ENCODE measurements around the gene FGF7. TPM values are rescaled to one million over a fixed set of nuclear protein-coding genes. Genes with fewer than 3 reads are reported as not detected.

The FGF7 gene
- total RNA-seq, 4 donors from 2014 or later, result 1.2 to 45.4 (median 10.8) TPM

GRCh38 chr15:49438962-49439631 is 16.1 kb downstream of the FGF7 start:
- TF ChIP-seq CTCF (IDR thresholded peaks at IDR 0.05) (no peak), POLR2A (IDR thresholded peaks at IDR 0.05) (no peak)
- Histone ChIP-seq H3K36me3 (no peaks in the 10 kb centered on the region), H3K9me3 (no peaks in the 10 kb centered on the region), H3K4me3 (no peak overlapping the region), H3K27me3 (no peaks in the 10 kb centered on the region), H3K4me1 (no peaks in the 10 kb centered on the region), H3K27ac (peak overlapping the region in 2 of 4 donors; percentile 34 to 35)
- peak in 1 of 3 donors; percentile 16 for DNase-seq

GRCh38 chr15:49439678-49440395 is 16.8 kb downstream of the FGF7 start:
- DNase-seq, result no peak
- Histone ChIP-seq H3K9me3 (no peaks in the 10 kb centered on the region), H3K36me3 (no peaks in the 10 kb centered on the region), H3K27me3 (no peaks in the 10 kb centered on the region), H3K4me1 (no peaks in the 10 kb centered on the region), H3K27ac (peak overlapping the region in 1 of 4 donors; percentile 30), H3K4me3 (no peak overlapping the region)
- TF ChIP-seq POLR2A (IDR thresholded peaks at IDR 0.05) (no peak), CTCF (IDR thresholded peaks at IDR 0.05) (no peak)

GRCh38 chr15:49441356-49441755 is 18.3 kb downstream of the FGF7 start:
- Histone ChIP-seq H3K4me3 (no peak overlapping the region), H3K9me3 (no peaks in the 10 kb centered on the region), H3K27me3 (no peaks in the 10 kb centered on the region), H3K27ac (no peak overlapping the region), H3K4me1 (no peaks in the 10 kb centered on the region), H3K36me3 (no peaks in the 10 kb centered on the region)
- DNase-seq, result no peak
- TF ChIP-seq CTCF (IDR thresholded peaks at IDR 0.05) (no peak), POLR2A (IDR thresholded peaks at IDR 0.05) (no peak)

GRCh38 chr15:49441816-49442215 is 18.8 kb downstream of the FGF7 start:
- no peak for DNase-seq
- Histone ChIP-seq H3K9me3 (no peaks in the 10 kb centered on the region), H3K27ac (no peak overlapping the region), H3K4me3 (no peak overlapping the region), H3K36me3 (no peaks in the 10 kb centered on the region), H3K27me3 (no peaks in the 10 kb centered on the region), H3K4me1 (no peaks in the 10 kb centered on the region)
- no peak for TF ChIP-seq CTCF (IDR thresholded peaks at IDR 0.05)
- no peak for TF ChIP-seq POLR2A (IDR thresholded peaks at IDR 0.05)

GRCh38 chr15:49452595-49452994 is 29.6 kb downstream of the FGF7 start:
- no peaks in the 10 kb centered on the region for H3K36me3 ChIP-seq
- no peak overlapping the region for H3K27ac ChIP-seq
- no peak for TF ChIP-seq POLR2A (IDR thresholded peaks at IDR 0.05)
- TF ChIP-seq CTCF (IDR thresholded peaks at IDR 0.05), result no peak
- no peaks in the 10 kb centered on the region for H3K4me1 ChIP-seq
- no peaks in the 10 kb centered on the region for H3K27me3 ChIP-seq
- no peak overlapping the region for H3K4me3 ChIP-seq
- H3K9me3 ChIP-seq, result no peaks in the 10 kb centered on the region
- no peak for DNase-seq

Measured in Peyer's patch (tissue), 4 donors.